ENCODE data around the gene YAP1.

DNA sequence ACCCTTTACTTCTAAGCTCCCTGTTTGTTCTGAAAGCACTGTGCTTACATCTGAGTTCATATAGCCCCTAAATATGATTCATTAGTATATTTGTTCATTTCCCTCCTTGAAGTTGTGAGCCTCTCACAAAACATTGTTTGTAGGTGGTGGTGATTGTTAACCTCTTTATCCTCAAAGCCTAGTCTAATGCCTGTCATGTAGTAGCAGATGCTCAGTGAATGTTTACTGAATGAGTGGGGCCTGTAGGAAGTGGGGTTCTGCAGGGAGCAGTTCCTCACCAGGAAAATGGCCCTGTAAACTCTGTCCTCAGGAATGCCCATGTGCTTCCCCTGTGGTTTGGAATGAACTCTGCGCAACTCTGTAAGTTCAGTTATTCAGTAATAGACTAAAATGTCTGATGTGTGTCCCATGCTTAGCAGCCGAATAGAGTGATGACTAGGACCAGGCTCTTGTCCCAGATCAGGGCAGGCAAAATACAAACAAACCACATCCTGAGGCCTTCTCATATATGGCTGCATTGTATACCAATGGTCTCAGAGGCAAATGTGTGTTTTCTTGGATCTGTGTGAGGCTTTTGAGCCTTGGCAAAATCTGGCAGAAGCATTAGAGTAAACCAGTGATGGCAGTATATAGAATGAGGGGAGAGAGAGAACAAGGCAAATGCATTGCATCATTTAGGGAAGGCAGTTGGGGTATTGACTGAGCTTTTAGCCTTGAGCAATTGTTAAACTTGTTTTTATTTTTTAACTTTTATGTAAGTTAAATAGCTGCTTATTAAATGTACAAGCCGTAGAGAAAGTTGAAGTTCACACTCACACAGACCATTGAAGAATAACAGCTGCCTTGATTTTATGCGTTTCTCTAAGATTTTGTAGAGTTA lies 115.7 kb downstream of the YAP1 start:
- TF ChIP-seq POLR2A (IDR thresholded peaks at IDR 0.05) (no peak), CTCF (IDR thresholded peaks at IDR 0.05) (no peak), POLR2AphosphoS5 (IDR thresholded peaks at IDR 0.05) (no peak)
